ENCODE data around the gene NKIRAS1. TPM values are rescaled to one million over a fixed set of nuclear protein-coding genes. Genes with fewer than 3 reads are reported as not detected.
A peak's percentile ranks its signal among the peaks of the same experiment; 100 is the strongest.
"Not testable (repeated sequence)": the region's sequence is repeated elsewhere in the genome, so short reads cannot be mapped to it uniquely, and the experiment has no call there.

NKIRAS1 gene
- total and polyA plus RNA-seq, 2 donors (not counting 1 experiment from before 2014, with no cell fraction given), result 1.6 to 4.7 TPM

DNA sequence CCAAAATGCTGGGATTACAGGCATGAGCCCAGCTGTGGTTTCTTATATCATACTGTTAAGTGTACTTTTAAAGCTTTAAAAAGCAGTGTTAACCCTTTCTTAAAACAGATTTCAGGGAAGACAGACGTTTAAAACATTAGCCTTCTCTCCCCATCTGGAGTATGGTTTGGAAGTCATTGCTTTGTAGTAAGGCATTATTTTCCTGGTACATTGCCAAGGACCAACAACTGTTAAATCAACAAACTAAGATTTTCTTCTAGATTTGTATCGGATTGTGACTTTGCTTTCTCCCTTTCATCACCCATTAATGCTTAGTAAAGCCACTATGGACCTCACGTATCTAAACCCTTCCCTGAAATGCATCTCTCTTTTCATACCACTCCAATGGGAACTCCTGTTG, 60.5 kb downstream of the NKIRAS1 start:
- no peaks in the 10 kb centered on the region for H3K27me3 ChIP-seq (replicated peaks in 1 of 4; ENCODE audit: control extremely low read depth in 1 of 4, control insufficient read depth in 3 of 4, insufficient read depth in 4 of 4, low read length in 3 of 4)
- H4K20me1 ChIP-seq (ENCODE audit: control insufficient read depth, insufficient read depth, low read length, poor library complexity, severe bottlenecking), result peaks cover 78% of the 10 kb centered on the region
- H3K9ac ChIP-seq (ENCODE audit: low read length), result no peak overlapping the region
- H2AFZ ChIP-seq (ENCODE audit: insufficient read depth, low read depth, low read length, poor library complexity, severe bottlenecking), result no peak overlapping the region
- H3K36me3 ChIP-seq (replicated peaks in 1 of 2; ENCODE audit: control extremely low read depth in 1 of 2, control insufficient read depth in 1 of 2, extremely low read depth in 1 of 2, insufficient read depth in 2 of 2, low read length in 1 of 2), result peaks cover 2 to 8% of the 10 kb centered on the region in 2 experiments
- peaks cover 36 to 40% of the 10 kb centered on the region in 2 donors for H3K4me1 ChIP-seq (ENCODE audit: control insufficient read depth in 2 of 2, insufficient read depth in 2 of 2, low read length in 2 of 2)
- TF ChIP-seq, protein P1, sequence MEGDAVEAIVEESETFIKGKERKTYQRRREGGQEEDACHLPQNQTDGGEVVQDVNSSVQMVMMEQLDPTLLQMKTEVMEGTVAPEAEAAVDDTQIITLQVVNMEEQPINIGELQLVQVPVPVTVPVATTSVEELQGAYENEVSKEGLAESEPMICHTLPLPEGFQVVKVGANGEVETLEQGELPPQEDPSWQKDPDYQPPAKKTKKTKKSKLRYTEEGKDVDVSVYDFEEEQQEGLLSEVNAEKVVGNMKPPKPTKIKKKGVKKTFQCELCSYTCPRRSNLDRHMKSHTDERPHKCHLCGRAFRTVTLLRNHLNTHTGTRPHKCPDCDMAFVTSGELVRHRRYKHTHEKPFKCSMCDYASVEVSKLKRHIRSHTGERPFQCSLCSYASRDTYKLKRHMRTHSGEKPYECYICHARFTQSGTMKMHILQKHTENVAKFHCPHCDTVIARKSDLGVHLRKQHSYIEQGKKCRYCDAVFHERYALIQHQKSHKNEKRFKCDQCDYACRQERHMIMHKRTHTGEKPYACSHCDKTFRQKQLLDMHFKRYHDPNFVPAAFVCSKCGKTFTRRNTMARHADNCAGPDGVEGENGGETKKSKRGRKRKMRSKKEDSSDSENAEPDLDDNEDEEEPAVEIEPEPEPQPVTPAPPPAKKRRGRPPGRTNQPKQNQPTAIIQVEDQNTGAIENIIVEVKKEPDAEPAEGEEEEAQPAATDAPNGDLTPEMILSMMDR (IDR thresholded peaks at IDR 0.05), result no peak
- TF ChIP-seq EZH2 (IDR thresholded peaks at IDR 0.05; ENCODE audit: borderline replicate concordance, insufficient read depth, low read depth, low read length, poor library complexity, severe bottlenecking), result no peak
- H3K27ac Mint-ChIP-seq, result no peak overlapping the region
- POLR2A ChIA-PET, result no interaction called here
- ATAC-seq (ENCODE audit: low read depth), result no peak
- H3K4me3 Mint-ChIP-seq, result no peak overlapping the region
- peak overlapping the region; percentile 61 for H3K4me2 ChIP-seq (replicated peaks; ENCODE audit: low read depth, low read length, poor library complexity, severe bottlenecking)
- H3K9me3 ChIP-seq (ENCODE audit: control extremely low read depth in 1 of 3, control insufficient read depth in 2 of 3, insufficient read depth in 1 of 3, low read length in 2 of 3), result peaks cover 0 to 10% (median 0%) of the 10 kb centered on the region in 3 donors
- H3K79me2 ChIP-seq (ENCODE audit: control insufficient read depth, insufficient read depth, low read length), result peaks cover 67% of the 10 kb centered on the region
- H3K4me3 ChIP-seq (ENCODE audit: control extremely low read depth in 1 of 5, extremely low read depth in 1 of 5, insufficient read depth in 1 of 5, low read depth in 2 of 5, low read length in 4 of 5), result no peak overlapping the region
- peaks cover 43% of the 10 kb centered on the region for H3K4me1 Mint-ChIP-seq
- CTCF ChIA-PET, result no interaction called here
- H3K9me3 Mint-ChIP-seq (ENCODE audit: insufficient read depth), result no peaks in the 10 kb centered on the region
- H3K27me3 Mint-ChIP-seq, result no peaks in the 10 kb centered on the region
- 100% methylated on average over 2 of the region's 3 CpGs for WGBS (ENCODE audit: insufficient coverage)
- peak overlapping the region in 1 of 2 donors; percentile 73 for H3K27ac ChIP-seq (ENCODE audit: low read length in 2 of 2)
- intact Hi-C loops (cut with micrococcal nuclease), result loop anchor here (2.0 to 5.0 kb wide), 4 partner anchors 19 to 94 kb away; partner anchors contain the start of genes NKIRAS1 and RPL15
- no peak for DNase-seq

DNA sequence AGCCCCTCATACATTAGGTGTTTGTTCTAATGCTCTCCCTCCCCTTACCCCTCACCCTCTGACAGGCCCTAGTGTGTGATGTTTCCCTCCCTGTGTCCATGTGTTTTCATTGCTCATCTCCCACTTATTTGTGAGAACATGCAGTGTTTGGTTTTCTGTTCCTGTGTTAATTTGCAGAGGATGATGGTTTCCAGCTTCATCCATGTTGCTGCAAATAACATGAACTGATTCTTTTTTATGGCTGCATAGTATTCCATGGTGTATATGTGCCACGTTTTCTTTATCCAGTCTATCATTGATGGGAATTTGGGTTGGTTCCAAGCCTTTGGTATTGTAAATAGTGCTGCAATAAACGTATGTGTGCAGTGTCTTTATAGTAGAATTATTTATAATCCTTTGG, 67.3 kb downstream of the NKIRAS1 start:
- ATAC-seq (ENCODE audit: low read depth); H3K9ac ChIP-seq (ENCODE audit: low read length); H2AFZ ChIP-seq (ENCODE audit: insufficient read depth, low read depth, low read length, poor library complexity, severe bottlenecking); H3K27ac Mint-ChIP-seq; H3K4me3 Mint-ChIP-seq; H3K4me1 ChIP-seq (ENCODE audit: control insufficient read depth in 2 of 2, insufficient read depth in 2 of 2, low read length in 2 of 2); H3K27me3 ChIP-seq (replicated peaks in 1 of 4; ENCODE audit: control extremely low read depth in 1 of 4, control insufficient read depth in 3 of 4, insufficient read depth in 4 of 4, low read length in 3 of 4); H3K4me2 ChIP-seq (replicated peaks; ENCODE audit: low read depth, low read length, poor library complexity, severe bottlenecking); H3K27me3 Mint-ChIP-seq; H3K4me3 ChIP-seq (ENCODE audit: control extremely low read depth in 1 of 5, extremely low read depth in 1 of 5, insufficient read depth in 1 of 5, low read depth in 2 of 5, low read length in 4 of 5); H3K36me3 ChIP-seq (replicated peaks in 1 of 2; ENCODE audit: control extremely low read depth in 1 of 2, control insufficient read depth in 1 of 2, extremely low read depth in 1 of 2, insufficient read depth in 2 of 2, low read length in 1 of 2); H3K9me3 ChIP-seq (ENCODE audit: control extremely low read depth in 1 of 3, control insufficient read depth in 2 of 3, insufficient read depth in 1 of 3, low read length in 2 of 3); H3K27ac ChIP-seq (ENCODE audit: low read length in 2 of 2); intact Hi-C loops (cut with micrococcal nuclease); DNase-seq; H3K9me3 Mint-ChIP-seq (ENCODE audit: insufficient read depth); POLR2A ChIA-PET; CTCF ChIA-PET: not testable (repeated sequence)
- peaks cover 22% of the 10 kb centered on the region for H3K4me1 Mint-ChIP-seq
- H3K79me2 ChIP-seq (ENCODE audit: control insufficient read depth, insufficient read depth, low read length), result peaks cover 98% of the 10 kb centered on the region
- peaks cover 61% of the 10 kb centered on the region for H4K20me1 ChIP-seq (ENCODE audit: control insufficient read depth, insufficient read depth, low read length, poor library complexity, severe bottlenecking)
- 100% methylated on average over 1 of the region's 2 CpGs for WGBS (ENCODE audit: insufficient coverage)

Measured in B cell (primary cell).